ENCODE data around the gene BANK1.

The BANK1 gene, protein sequence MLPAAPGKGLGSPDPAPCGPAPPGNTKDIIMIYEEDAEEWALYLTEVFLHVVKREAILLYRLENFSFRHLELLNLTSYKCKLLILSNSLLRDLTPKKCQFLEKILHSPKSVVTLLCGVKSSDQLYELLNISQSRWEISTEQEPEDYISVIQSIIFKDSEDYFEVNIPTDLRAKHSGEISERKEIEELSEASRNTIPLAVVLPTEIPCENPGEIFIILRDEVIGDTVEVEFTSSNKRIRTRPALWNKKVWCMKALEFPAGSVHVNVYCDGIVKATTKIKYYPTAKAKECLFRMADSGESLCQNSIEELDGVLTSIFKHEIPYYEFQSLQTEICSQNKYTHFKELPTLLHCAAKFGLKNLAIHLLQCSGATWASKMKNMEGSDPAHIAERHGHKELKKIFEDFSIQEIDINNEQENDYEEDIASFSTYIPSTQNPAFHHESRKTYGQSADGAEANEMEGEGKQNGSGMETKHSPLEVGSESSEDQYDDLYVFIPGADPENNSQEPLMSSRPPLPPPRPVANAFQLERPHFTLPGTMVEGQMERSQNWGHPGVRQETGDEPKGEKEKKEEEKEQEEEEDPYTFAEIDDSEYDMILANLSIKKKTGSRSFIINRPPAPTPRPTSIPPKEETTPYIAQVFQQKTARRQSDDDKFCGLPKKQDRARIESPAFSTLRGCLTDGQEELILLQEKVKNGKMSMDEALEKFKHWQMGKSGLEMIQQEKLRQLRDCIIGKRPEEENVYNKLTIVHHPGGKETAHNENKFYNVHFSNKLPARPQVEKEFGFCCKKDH

DNA sequence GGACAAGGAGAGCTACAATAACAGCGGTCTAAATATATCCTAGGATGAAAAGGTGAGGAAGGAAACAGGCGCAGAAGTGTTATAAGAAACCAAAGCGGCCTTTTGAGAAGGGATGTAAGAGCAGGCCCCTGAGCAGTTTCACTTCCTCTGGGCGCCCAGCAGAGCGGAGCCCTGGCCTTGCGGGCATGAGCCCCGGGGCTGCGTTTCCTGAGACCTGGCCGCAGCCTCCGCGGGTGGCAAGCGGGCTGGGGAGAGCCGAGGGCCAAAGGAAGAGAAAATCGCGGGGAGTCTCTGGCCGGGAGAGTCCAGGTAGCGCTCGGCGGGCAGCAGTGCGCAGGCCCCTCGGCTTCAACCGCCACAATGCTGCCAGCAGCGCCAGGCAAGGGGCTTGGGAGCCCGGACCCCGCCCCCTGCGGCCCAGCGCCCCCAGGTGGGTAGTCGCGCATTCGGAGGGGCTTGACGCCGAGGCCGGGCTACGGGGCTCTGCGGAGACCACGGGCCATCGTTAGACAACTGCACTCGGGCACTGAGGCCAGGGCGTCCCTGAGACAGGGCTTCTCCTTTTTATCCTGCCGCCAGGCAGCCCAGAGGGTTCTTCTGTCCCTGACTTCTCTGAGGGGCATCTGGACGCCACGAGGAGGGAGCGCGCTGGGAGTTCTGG, at the start of gene BANK1:
BANK1 (plus strand) TSS at position 210 of the 661 bp plus-strand sequence; CDS start at position 361, 151 bp downstream.
- DNase-seq: peak; percentile 66

GRCh38 chr4:101753721-101754120, 36.8 kb upstream of the BANK1 start:
- DNase-seq: no peak

DNA sequence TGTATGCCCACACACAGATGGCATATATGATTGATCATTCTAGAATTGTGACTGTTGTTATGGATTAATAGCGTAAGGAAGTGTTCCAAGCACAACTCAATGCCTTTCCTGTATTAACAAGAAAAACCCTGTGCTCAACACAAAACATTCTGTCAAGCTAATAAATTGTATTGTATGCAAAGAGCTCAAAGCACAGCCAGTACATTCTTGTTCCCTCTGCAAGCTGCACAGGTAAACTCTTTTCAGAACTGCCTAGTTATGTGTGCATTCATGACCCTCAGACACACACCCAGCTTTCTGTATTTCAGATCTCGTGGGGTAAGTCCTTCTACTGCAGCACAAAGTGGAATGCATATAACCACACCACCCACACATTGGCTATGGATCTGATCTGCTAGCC, 34.3 kb upstream of the BANK1 start:
- DNase-seq: peak; percentile 8

DNA sequence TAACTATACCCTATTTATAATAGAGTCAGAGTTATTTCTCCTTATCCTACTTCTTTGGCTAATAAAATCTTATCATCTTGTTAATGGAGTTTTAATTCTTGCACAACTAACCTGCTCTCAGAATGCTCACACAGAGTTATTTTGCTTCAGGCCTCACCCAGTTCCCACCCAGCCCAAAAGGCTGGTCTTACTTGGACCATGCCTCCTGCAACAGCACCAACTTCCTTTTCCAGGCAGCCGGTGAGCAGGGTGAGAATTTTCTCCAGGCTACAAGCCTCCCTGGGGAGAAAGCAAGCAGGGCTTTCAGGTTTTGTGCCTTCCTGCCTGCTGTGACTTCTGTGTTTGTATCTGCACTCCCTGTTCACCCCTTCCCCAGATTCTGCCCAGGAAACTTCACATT, 29.1 kb upstream of the BANK1 start:
- DNase-seq: no peak

GRCh38 chr4:101762025-101762424, 28.5 kb upstream of the BANK1 start:
- no peak for DNase-seq

DNA sequence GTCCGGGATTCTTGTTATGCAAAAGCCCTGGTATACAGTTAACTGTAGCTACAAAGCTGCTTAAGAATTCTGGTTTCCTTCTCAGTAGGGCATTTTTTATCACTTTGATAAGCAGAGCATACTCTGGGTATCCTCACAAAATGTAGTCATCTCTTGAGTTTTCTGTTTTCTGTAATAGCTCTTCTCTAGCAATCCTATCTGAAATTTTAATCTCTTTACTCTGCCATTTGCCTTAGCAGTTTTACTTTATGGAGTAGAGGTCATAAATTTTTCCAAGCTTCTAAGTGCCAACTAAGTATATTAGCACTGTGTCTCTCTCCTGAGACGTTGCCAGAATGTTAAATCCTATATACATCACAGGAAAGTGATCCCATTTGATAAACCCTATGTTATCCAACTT, 28.0 kb upstream of the BANK1 start:
- DNase-seq: no peak

GRCh38 chr4:101763576-101763975, 27.0 kb upstream of the BANK1 start:
- no peak for DNase-seq

DNA sequence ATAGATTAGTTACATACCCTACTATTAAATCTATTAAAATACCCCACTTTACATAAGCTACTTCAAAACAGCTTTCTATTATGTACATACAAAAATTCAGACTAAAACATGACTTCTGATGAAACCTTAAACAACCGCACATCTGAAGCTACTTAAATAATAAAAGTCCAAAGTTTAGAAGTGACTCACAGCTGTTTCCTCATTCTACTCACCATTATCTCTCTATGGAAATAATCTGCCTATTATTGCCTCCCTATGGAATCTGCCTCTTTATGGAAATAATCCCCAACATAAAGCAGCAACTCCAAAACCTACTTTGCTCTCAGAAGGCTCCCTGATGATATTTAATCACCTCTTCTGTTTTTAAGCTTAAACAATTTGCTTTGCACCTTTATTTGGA, 15.7 kb upstream of the BANK1 start:
- no peak for DNase-seq

DNA sequence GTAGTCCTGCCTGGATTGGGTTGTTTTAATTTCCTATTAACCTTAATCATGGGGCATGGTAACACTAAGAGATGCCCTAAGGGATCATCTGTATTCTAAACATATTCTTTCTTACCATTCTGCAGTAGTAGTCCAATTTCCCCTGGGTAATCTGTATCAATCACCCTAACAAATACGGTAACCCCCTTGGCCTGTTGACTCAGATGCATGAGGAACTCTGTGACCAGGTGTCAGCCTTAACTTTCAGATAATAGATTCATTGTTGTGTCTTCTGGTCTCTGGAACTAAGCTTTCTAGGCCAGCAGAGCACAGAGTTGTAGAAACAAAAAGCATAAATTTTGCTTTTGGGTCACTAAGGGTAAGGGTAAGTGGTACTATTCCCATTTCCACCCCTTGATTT, 13.1 kb upstream of the BANK1 start:
- no peak for DNase-seq

DNA sequence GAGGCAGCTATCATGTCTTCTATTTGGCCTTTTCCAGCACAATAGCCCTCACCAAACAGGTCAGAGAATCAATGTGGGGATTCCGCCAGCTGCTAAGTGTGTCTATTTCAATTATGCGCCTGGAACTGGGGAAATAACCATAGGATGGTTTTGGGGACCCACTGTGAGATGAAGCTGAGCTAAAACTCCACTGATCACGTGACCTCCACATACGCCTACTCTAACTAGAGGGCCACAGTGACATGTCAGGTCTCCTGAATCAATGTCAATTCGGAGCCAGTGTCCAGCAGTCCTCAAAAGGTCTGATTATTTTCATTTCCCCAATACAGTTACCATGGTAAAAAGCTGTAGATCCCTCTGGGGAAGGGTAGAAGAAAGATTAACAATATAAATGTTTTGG, 10.2 kb upstream of the BANK1 start:
- DNase-seq: no peak

GRCh38 chr4:101782546-101782945, 8.0 kb upstream of the BANK1 start:
- no peak for DNase-seq

DNA sequence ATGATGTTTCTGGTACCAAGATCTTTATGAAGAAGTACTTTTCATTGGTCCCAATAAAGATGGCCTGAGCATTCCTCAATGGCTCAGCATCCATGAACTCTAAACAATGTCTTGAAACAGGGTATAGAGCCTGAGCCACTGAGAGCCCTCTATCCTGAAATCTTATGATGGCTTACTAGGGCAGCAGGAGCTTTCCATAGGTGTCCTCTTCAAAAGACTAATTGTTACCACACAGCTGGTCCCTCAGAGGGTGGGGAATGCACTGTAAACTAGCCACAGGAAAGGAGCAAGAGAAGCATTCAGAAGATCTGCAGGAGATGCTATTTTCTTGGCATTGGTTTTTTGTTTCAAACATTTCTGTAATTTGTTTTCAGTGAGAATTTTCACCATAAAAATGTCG, 5.6 kb upstream of the BANK1 start:
- no peak for DNase-seq

GRCh38 chr4:101785486-101785885, 5.0 kb upstream of the BANK1 start:
- DNase-seq: no peak

- DNase-seq: no peak
Observed at GRCh38 chr4:101787701-101788316, 2.7 kb upstream of the BANK1 start.

DNA sequence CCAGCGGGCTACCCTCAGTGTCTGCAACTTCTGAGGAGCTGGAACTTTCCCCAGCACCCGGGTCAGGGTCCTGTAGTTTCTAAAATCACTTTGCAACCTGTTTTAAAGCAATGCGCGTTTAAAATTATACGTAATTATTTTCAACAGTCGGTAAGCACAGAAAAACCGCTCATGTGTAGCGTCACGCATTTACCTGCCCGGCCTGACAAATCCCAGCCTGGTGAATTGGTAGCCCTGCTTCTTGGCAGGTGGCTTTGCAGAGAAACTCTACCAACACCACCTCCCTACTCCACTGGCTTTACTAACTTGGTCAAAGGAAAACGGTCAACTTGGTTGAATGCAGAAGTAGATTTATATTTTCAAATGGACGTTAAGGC, 640 bp downstream of the BANK1 start:
- DNase-seq: peak; percentile 49

- no peak for DNase-seq
Observed at GRCh38 chr4:101792056-101792590, 1.6 kb downstream of the BANK1 start.

- DNase-seq: no peak
Observed at GRCh38 chr4:101793397-101793796, 2.9 kb downstream of the BANK1 start.

GRCh38 chr4:101794806-101795205, 4.3 kb downstream of the BANK1 start:
- DNase-seq: no peak

DNA sequence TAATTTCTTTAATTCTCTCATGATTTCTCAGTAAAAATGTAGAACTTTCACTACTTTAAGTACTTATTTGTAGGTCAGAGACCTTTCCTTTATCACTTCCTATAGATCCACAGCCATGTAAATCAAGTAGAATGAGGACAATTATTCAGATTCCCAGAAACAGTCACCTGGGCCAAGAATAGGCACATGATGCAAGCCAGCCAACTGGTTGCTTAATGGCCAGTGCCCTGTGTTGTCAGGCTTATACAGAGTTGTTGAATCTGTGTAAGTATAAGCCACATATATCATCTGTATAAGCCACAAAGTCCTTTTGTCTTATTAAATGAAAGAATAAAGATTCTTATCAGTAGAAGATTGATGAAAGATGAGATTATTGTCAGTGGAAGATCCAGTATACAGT, 5.2 kb downstream of the BANK1 start:
- no peak for DNase-seq

DNA sequence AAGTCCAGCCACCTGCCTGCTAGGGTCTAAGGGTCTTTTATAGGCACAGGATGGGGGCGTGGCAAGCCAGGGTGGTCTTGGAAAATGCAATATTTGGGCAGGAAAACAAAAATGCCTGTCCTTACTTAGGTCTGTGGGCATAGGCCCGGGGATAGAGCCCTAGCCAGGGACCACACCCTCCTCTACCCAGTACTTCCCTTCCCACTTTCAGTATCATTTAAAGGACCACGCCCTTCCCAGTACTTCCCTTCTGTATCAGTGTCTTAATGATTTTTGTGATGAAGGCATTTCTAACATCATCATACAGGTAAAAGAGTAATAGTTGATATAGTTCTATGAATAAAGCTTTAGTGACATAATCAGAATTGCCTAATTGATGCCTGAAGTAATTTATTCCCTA, 11.4 kb downstream of the BANK1 start:
- DNase-seq: no peak

GRCh38 chr4:101806914-101807313, 16.4 kb downstream of the BANK1 start:
- no peak for DNase-seq

- DNase-seq: no peak
Observed at GRCh38 chr4:101807351-101807750, 16.8 kb downstream of the BANK1 start.

- no peak for DNase-seq
Observed at GRCh38 chr4:101813604-101814003, 23.1 kb downstream of the BANK1 start.

Data from DMS153 (cell line).